SK-N-MC (cell line): ENCODE results near the gene MST1R.
A peak's percentile ranks its signal among the peaks of the same experiment; 100 is the strongest.
"Not testable (repeated sequence)": the region's sequence is repeated elsewhere in the genome, so short reads cannot be mapped to it uniquely, and the experiment has no call there.

Experiments
- DNase-seq: peaks from one replicate; pipeline ENCODE4 v3.0.0-alpha.2; 2011; ENCODE audit warnings: low read depth, low spot score
- H3K27ac ChIP-seq: fragments of 200-600 bp; sonication (generic); 2 replicates; pipeline ENCODE4 v1.5.1; 2016; ENCODE audit warnings: mixed run types
- H3K36me3 ChIP-seq: fragments of 200-600 bp; sonication (generic); 2 replicates; pipeline ENCODE4 v1.6.1; 2017; ENCODE audit warnings: antibody characterized with exemption, low read length, mixed read lengths; ENCODE audit not compliant: insufficient read depth
- H3K4me3 ChIP-seq: fragments of 200-600 bp; sonication (generic); 2 replicates; pipeline ENCODE4 v1.5.1; 2016
- H3K9ac ChIP-seq: fragments of 200-600 bp; sonication (generic); 2 replicates; pipeline ENCODE4 v1.8.0; 2017; ENCODE audit warnings: mixed run types, mixed read lengths; ENCODE audit not compliant: insufficient read length
- H3K9me3 ChIP-seq: fragments of 200-600 bp; sonication (generic); 2 replicates; pipeline ENCODE4 v1.6.1; 2017; ENCODE audit warnings: low read depth, mild to moderate bottlenecking, antibody characterized with exemption, low read length, moderate library complexity, mixed read lengths
- EZH2 ChIP-seq: fragments of 200-600 bp; sonication (generic); IDR thresholded peaks from one replicate; pipeline ENCODE4 v1.6.1; 2017; ENCODE audit warnings: antibody characterized with exemption
- FOXP2 ChIP-seq: optimal IDR thresholded peaks from 2 replicates; pipeline ENCODE3; 2011; ENCODE audit warnings: mild to moderate bottlenecking, moderate library complexity; ENCODE audit not compliant: insufficient read depth; ENCODE audit errors: extremely low read length, control extremely low read depth
- POLR2AphosphoS5 ChIP-seq: IDR thresholded peaks from 2 replicates; pipeline ENCODE4 v1.6.1; 2012; ENCODE audit warnings: mild to moderate bottlenecking, low read depth, low read length, borderline replicate concordance

Gene MST1R

DNA sequence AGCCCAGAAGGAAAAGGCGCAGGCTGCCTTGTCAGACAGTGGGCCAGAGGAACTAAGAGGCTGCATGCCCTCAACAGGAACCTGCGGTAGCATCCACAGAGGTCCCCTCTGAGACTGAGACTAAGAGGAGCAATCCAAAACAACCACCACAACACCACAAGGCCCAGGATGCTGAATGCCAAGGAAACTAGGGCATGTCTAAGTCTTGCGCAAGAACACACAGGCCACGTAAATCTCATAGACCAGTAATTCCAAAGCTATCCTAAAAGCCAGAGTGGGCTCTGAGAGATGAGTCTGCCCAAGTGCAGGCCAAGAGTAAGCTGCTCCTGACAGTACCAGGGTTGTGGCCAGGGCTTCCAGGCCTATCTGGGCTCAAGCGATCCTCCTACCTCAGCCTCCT lies 13.0 kb upstream of the MST1R start:
- TF ChIP-seq POLR2AphosphoS5 (no peak), FOXP2 (no peak), EZH2 (no peak)
- Histone ChIP-seq H3K9me3 (no peaks in the 10 kb centered on the region), H3K27ac (no peak overlapping the region), H3K4me3 (no peak overlapping the region), H3K36me3 (no peaks in the 10 kb centered on the region), H3K9ac (no peak overlapping the region)
- no peak for DNase-seq

DNA sequence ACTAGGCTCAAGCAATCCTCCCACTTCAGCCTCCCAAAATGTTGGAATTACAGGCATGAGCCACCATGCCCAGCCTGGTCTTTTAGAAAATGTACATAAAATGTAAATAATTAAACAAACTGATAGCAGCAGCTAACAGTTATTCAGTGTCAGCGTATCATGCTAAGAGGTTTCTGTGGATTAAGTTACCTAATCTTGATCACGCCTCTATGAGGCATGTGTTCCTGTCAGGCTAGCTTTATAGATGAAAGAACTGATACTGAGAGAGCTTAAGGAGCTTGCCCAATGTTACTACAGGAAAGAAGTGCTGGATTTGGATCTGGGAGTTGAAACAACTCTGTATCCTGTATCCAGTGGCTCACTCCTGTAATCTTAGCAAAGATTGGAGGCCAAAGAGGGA lies 11.2 kb upstream of the MST1R start:
- Histone ChIP-seq H3K27ac (no peak overlapping the region), H3K9me3 (no peaks in the 10 kb centered on the region), H3K4me3 (no peak overlapping the region), H3K9ac (no peak overlapping the region), H3K36me3 (no peaks in the 10 kb centered on the region)
- no peak for DNase-seq
- TF ChIP-seq FOXP2 (no peak), POLR2AphosphoS5 (no peak), EZH2 (no peak)

- Histone ChIP-seq H3K9me3 (no peaks in the 10 kb centered on the region), H3K27ac (no peak overlapping the region), H3K9ac (no peak overlapping the region), H3K4me3 (no peak overlapping the region), H3K36me3 (no peaks in the 10 kb centered on the region)
- TF ChIP-seq FOXP2 = no peak
- TF ChIP-seq POLR2AphosphoS5 = no peak
- no peak for DNase-seq
Observed at GRCh38 chr3:49912881-49913281, 9.2 kb upstream of the MST1R start.

- DNase-seq = no peak
Observed at GRCh38 chr3:49911611-49912010, 7.9 kb upstream of the MST1R start.

GRCh38 chr3:49911124-49911420 lies 7.4 kb upstream of the MST1R start:
- no peaks in the 10 kb centered on the region for H3K9me3 ChIP-seq
- H3K4me3 ChIP-seq = no peak overlapping the region
- no peak for TF ChIP-seq EZH2
- TF ChIP-seq POLR2AphosphoS5 = no peak
- TF ChIP-seq FOXP2 = no peak
- no peak for DNase-seq
- H3K27ac ChIP-seq = no peak overlapping the region
- no peak overlapping the region for H3K9ac ChIP-seq
- H3K36me3 ChIP-seq = no peaks in the 10 kb centered on the region

More at GRCh38 chr3:49911611-49912010, 7.9 kb upstream of the MST1R start:
- Histone ChIP-seq H3K36me3 (no peaks in the 10 kb centered on the region), H3K9ac (no peak overlapping the region), H3K9me3 (no peaks in the 10 kb centered on the region), H3K4me3 (no peak overlapping the region), H3K27ac (no peak overlapping the region)
- TF ChIP-seq FOXP2 (no peak), EZH2 (no peak), POLR2AphosphoS5 (no peak)

- H3K9ac ChIP-seq = no peak overlapping the region
- no peaks in the 10 kb centered on the region for H3K9me3 ChIP-seq
- no peak overlapping the region for H3K27ac ChIP-seq
- no peak for TF ChIP-seq EZH2
- no peak for TF ChIP-seq POLR2AphosphoS5
- TF ChIP-seq FOXP2 = no peak
- no peak for DNase-seq
- H3K36me3 ChIP-seq = no peaks in the 10 kb centered on the region
- no peak overlapping the region for H3K4me3 ChIP-seq
Observed at GRCh38 chr3:49910409-49911123, 6.9 kb upstream of the MST1R start.

- H3K36me3 ChIP-seq = no peaks in the 10 kb centered on the region
- no peak for DNase-seq
- no peaks in the 10 kb centered on the region for H3K9me3 ChIP-seq
- TF ChIP-seq FOXP2 (no peak), EZH2 (no peak), POLR2AphosphoS5 (no peak)
- H3K4me3 ChIP-seq = no peak overlapping the region
- H3K9ac ChIP-seq = no peak overlapping the region
- H3K27ac ChIP-seq = no peak overlapping the region
Observed at GRCh38 chr3:49908373-49909199, 4.9 kb upstream of the MST1R start.

- peak overlapping the region; percentile 40 for H3K4me3 ChIP-seq
- no peaks in the 10 kb centered on the region for H3K36me3 ChIP-seq
- no peak for DNase-seq
- H3K27ac ChIP-seq = no peak overlapping the region
- TF ChIP-seq FOXP2 (no peak), POLR2AphosphoS5 (no peak), EZH2 (no peak)
- no peaks in the 10 kb centered on the region for H3K9me3 ChIP-seq
- no peak overlapping the region for H3K9ac ChIP-seq
Observed at GRCh38 chr3:49906073-49906743, 2.5 kb upstream of the MST1R start.

- H3K9ac ChIP-seq = not testable (repeated sequence)
Observed at GRCh38 chr3:49904448-49904847, 775 bp upstream of the MST1R start.

More at GRCh38 chr3:49904448-49904847, 775 bp upstream of the MST1R start:
- DNase-seq, H3K4me3 ChIP-seq, H3K27ac ChIP-seq, H3K36me3 ChIP-seq, H3K9me3 ChIP-seq: not testable (repeated sequence)
